ENCODE measurements around the gene MBOAT7. TPM values are rescaled to one million over a fixed set of nuclear protein-coding genes. Genes with fewer than 3 reads are reported as not detected.
A peak's percentile ranks its signal among the peaks of the same experiment; 100 is the strongest.

The MBOAT7 gene
- total and polyA plus RNA-seq, 2 of the 4 experiments (the other 2 are of a cell fraction), result 11.3 to 121 TPM

GRCh38 chr19:54164369-54165068, 24.9 kb downstream of the MBOAT7 start:
- POLR2A ChIA-PET (ENCODE audit: unreplicated experiment), result no interaction called here

More at GRCh38 chr19:54164369-54165068, 24.9 kb downstream of the MBOAT7 start:
- BruUV-seq (replicated peaks), result no TSS peak
- no peak overlapping the region for H3K4ac ChIP-seq (ENCODE audit: low read depth, low read length)
- DNase-seq (peak; percentile 22), ATAC-seq (ENCODE audit: low read depth) (no peak)
- TF ChIP-seq USF2 (IDR thresholded peaks at IDR 0.05; ENCODE audit: low read depth, low read length) (no peak), ELK1 (IDR thresholded peaks at IDR 0.05; ENCODE audit: borderline replicate concordance, low read depth, low read length) (no peak), MXI1 (IDR thresholded peaks at IDR 0.05; ENCODE audit: borderline replicate concordance, low read depth, low read length) (no peak), RAD21 (IDR thresholded peaks at IDR 0.05; ENCODE audit: low read length) (no peak), RCOR1 (IDR thresholded peaks at IDR 0.05; ENCODE audit: insufficient replicate concordance, low read length) (no peak), RFX5 (IDR thresholded peaks at IDR 0.05; ENCODE audit: low read depth, low read length) (no peak), MAZ (IDR thresholded peaks at IDR 0.05; ENCODE audit: borderline replicate concordance, low read depth, low read length) (no peak), CHD1 (IDR thresholded peaks at IDR 0.05; ENCODE audit: low read depth, low read length) (no peak), FOS (IDR thresholded peaks at IDR 0.05; ENCODE audit: low read depth, low read length) (no peak), BHLHE40 (IDR thresholded peaks at IDR 0.05; ENCODE audit: low read depth, low read length) (no peak)
- H3K18ac ChIP-seq (ENCODE audit: low read depth, low read length), result no peak overlapping the region
- H3K9ac ChIP-seq (ENCODE audit: low read depth, low read length), result no peak overlapping the region
- peaks cover 6% of the 10 kb centered on the region; the same call in 1 of the 2 replicates for H3K4me1 ChIP-seq (ENCODE audit: control insufficient read depth, insufficient read depth, low read length)
- H3K56ac ChIP-seq (ENCODE audit: extremely low read depth, insufficient read depth, low read length), result no peak overlapping the region
- no peak overlapping the region for H2BK5ac ChIP-seq (ENCODE audit: low read depth, low read length, poor library complexity, severe bottlenecking)
- dilution Hi-C loops (cut with HindIII; ENCODE audit: low sequenced_read_pairs, unreplicated experiment) (no loop called here), intact Hi-C loops (cut with micrococcal nuclease) (no loop called here), in situ Hi-C loops (cut with MboI; ENCODE audit: low sequenced_read_pairs) (no loop called here)
- H4K20me1 ChIP-seq (ENCODE audit: insufficient read depth, low read length), result no peaks in the 10 kb centered on the region
- no peaks in the 10 kb centered on the region for H3K27me3 ChIP-seq (ENCODE audit: control insufficient read depth, insufficient read depth, low read length)
- no peak overlapping the region for H2BK15ac ChIP-seq (ENCODE audit: low read depth, low read length)
- H2BK120ac ChIP-seq (ENCODE audit: low read depth, low read length), result no peak overlapping the region
- peak overlapping the region; percentile 83 for H2AFZ ChIP-seq (replicated peaks; ENCODE audit: low read length, poor library complexity)
- H3K4me3 ChIP-seq (ENCODE audit: insufficient read depth, low read depth, low read length), result peak overlapping the region; percentile 20; the same call in 1 of the 2 replicates
- no peak overlapping the region for H2BK20ac ChIP-seq (ENCODE audit: low read depth, low read length)
- H4K91ac ChIP-seq (ENCODE audit: insufficient read depth, low read depth, low read length), result no peak overlapping the region
- H4K8ac ChIP-seq (ENCODE audit: low read depth in 2 of 2, low read length in 2 of 2), result no peak overlapping the region
- no peak overlapping the region for H2AK9ac ChIP-seq (replicated peaks; ENCODE audit: low read depth, low read length, poor library complexity)
- peak overlapping the region; percentile 26; the same call in 1 of the 2 replicates for H3K4me2 ChIP-seq (ENCODE audit: low read depth, low read length)
- no peak overlapping the region for H3K14ac ChIP-seq (replicated peaks; ENCODE audit: low read depth, low read length)
- no peak overlapping the region for H3K23ac ChIP-seq (ENCODE audit: low read depth, low read length)
- no peaks in the 10 kb centered on the region; the same call in 1 of the 2 replicates for H3K9me1 ChIP-seq (ENCODE audit: insufficient read depth, low read length)
- H4K5ac ChIP-seq (ENCODE audit: low read depth, low read length), result no peak overlapping the region
- H3K79me1 ChIP-seq (ENCODE audit: low read depth in 1 of 2, low read length in 2 of 2), result peaks cover 0 to 15% of the 10 kb centered on the region in 2 experiments; a peak in 1 of 4 replicates
- H3K36me3 ChIP-seq (ENCODE audit: control insufficient read depth, insufficient read depth, low read length), result no peaks in the 10 kb centered on the region
- no peak overlapping the region for H3K27ac ChIP-seq (ENCODE audit: insufficient read depth, low read length)
- CTCF ChIA-PET, result interaction anchor here (0.7 kb wide), 1 partner anchor 72 kb away, joined by 4 read pairs; no protein-coding TSS in a partner anchor
- no peaks in the 10 kb centered on the region for H3K9me3 ChIP-seq (ENCODE audit: control insufficient read depth, insufficient read depth, low read length)
- H2AK5ac ChIP-seq (ENCODE audit: low read depth, low read length), result no peak overlapping the region
- WGBS, 2 experiments (ENCODE audit: extremely low coverage in 2 of 2, insufficient read length in 1 of 2), result 13% methylated on average over 17 of the region's 37 CpGs; no CpG with 5 or more reads in 1 of the 2 experiments

Measured in IMR-90 (cell line).